Loucy (cell line): ENCODE data around the gene FOXP1.

ENCODE experiments used
- EZH2phosphoT487 ChIP-seq: fragments of 200-600 bp; IDR thresholded peaks from 2 replicates; pipeline ENCODE4 v1.6.1; 2018; ENCODE audit warnings: antibody characterized with exemption, mild to moderate bottlenecking, moderate library complexity, borderline replicate concordance
- TF ChIP-seq, protein P1 (sequence below): fragments of 200-600 bp; sonication (generic); conservative IDR thresholded peaks from 2 replicates; pipeline ENCODE4 v1.5.1; 2014; ENCODE audit warnings: mild to moderate bottlenecking, antibody characterized with exemption, low read length

- TF ChIP-seq, protein P1, sequence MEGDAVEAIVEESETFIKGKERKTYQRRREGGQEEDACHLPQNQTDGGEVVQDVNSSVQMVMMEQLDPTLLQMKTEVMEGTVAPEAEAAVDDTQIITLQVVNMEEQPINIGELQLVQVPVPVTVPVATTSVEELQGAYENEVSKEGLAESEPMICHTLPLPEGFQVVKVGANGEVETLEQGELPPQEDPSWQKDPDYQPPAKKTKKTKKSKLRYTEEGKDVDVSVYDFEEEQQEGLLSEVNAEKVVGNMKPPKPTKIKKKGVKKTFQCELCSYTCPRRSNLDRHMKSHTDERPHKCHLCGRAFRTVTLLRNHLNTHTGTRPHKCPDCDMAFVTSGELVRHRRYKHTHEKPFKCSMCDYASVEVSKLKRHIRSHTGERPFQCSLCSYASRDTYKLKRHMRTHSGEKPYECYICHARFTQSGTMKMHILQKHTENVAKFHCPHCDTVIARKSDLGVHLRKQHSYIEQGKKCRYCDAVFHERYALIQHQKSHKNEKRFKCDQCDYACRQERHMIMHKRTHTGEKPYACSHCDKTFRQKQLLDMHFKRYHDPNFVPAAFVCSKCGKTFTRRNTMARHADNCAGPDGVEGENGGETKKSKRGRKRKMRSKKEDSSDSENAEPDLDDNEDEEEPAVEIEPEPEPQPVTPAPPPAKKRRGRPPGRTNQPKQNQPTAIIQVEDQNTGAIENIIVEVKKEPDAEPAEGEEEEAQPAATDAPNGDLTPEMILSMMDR, result no peak
- TF ChIP-seq EZH2phosphoT487, result no peak
Observed at GRCh38 chr3:71305231-71306206, 278.0 kb downstream of the FOXP1 start.
